CD4-positive, alpha-beta T cell treated with Interleukin-2 at 100 ng/mL for 4 hours (primary cell): Measurements from ENCODE around the gene VWC2L.

Source experiments
- DNase-seq: peaks from one replicate; pipeline ENCODE4 v3.0.0-alpha.2; 2020; ENCODE audit warnings: low spot score

The VWC2L gene

GRCh38 chr2:214469728-214470127, 58.9 kb downstream of the VWC2L start:
- DNase-seq: no peak

GRCh38 chr2:214471382-214471781, 60.5 kb downstream of the VWC2L start:
- no peak for DNase-seq

- no peak for DNase-seq
Observed at GRCh38 chr2:214471990-214472389, 61.1 kb downstream of the VWC2L start.

- no peak for DNase-seq
Observed at GRCh38 chr2:214477305-214477704, 66.5 kb downstream of the VWC2L start.

DNA sequence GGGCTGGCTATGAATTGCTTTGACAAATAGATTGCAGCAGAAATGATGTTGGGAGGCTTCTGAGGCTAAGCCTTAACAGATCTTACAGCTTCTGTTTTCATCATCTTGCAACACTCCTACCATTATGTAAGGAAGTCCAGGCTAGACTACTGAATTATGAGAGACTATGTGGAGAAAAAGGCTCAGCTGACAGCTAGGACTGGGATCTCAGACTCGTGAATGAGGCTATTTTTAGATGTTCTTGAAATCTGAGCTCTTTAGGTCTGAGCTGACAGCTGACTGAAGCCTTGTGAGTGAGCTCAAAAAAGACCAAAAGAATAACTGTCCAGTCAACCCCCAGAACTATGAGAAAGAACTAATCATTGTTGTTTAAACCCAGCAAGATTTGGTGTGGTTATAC, 70.3 kb downstream of the VWC2L start:
- no peak for DNase-seq

DNA sequence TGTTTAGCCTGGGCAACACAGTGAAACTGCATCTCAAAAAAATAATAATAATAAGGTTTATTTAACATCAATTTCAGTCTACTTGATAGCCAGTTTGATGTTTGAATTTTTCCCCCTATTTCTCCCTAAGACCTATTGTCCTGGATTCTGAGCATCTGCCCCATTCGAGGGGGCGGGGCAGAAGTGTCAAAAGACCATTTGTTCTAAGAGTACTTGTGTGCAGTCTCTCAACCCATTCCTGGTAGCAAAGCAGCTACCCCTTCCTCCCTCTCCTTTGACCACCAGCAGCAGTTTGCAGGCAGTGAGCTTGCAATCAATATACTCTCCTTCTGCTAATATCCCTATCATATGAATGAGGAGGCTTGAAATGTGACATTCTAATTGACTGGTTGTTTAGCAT, 71.9 kb downstream of the VWC2L start:
- DNase-seq: no peak

- no peak for DNase-seq
Observed at GRCh38 chr2:214484239-214484638, 73.4 kb downstream of the VWC2L start.

- DNase-seq: no peak
Observed at GRCh38 chr2:214484701-214485100, 73.8 kb downstream of the VWC2L start.

- no peak for DNase-seq
Observed at GRCh38 chr2:214489181-214489580, 78.3 kb downstream of the VWC2L start.

DNA sequence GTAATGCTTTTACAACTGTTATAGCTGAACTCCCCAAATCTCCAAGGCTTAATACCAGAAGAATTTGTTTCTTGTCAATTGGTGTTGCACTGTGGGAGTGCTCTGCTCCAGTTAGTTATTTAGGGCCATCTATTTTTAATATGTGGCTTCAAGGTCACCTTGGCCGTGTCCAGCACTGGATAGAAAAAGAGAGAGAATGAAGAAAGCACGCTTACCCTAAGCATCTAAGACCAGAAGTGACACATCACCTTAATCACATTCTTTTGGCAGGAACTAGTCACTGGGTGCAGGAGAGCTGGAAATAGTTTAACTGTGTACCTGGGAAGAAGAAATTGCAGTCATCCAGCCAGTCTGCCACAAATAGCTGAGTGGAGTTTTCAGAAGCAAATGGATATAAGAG, 78.8 kb downstream of the VWC2L start:
- DNase-seq: no peak

GRCh38 chr2:214492152-214492551, 81.3 kb downstream of the VWC2L start:
- DNase-seq: no peak

- no peak for DNase-seq
Observed at GRCh38 chr2:214492608-214493007, 81.8 kb downstream of the VWC2L start.

GRCh38 chr2:214497489-214497888, 86.6 kb downstream of the VWC2L start:
- DNase-seq: no peak

DNA sequence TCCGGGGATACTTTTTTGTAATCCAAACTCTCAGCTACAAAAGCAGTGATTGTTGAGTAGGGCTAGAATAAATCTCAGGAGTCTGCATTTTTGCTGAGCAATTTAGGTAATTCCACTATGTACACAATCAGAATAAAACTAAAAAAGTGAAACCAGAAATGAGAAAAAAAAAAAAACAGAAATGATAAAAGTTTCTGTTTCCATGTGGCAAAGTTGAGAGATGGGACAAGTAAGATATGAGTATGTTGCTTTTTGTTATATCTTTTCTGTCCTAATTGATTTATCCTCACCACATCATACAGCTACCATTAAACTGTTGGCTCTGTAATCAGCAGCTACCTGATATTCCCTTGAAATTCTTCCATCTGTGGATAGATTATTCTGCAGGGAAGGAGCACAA, 92.7 kb downstream of the VWC2L start:
- no peak for DNase-seq

- DNase-seq: no peak
Observed at GRCh38 chr2:214504599-214505376, 93.9 kb downstream of the VWC2L start.

DNA sequence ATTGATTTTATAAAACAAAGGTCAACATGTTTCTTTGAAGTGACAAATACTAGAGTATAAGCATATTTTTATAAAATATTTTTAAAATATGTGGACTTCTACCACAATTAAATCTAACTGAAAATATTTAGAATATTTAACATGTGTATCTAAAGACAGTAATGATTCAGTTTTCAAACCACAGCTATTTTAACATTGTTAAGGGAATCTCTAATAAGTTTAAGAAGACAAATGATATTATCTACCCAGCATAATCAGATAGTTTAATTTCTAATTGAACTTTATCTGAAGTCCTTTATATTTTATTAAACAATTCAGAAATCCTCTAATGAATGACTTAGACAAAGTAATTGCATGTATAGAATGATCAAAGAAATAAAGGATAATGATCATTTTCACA, 96.2 kb downstream of the VWC2L start:
- no peak for DNase-seq

DNA sequence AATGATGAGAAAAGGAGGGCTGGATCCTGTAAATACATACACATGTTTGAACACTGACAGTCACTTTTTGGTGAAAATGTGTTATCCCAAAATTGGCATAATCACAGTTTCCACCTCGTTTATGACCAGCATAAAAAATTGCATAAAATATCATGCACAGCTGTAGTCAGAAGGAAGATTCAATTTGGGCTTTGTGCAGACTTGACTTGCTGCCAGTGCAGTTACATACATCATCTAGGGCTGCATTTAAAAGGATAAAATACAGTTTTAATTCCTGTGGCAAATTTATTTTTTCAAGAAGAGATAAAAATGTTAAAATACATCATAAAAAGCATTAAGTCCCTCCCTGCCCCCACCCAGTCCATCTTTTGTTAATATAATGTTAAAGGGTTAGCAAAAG, 103.8 kb downstream of the VWC2L start:
- no peak for DNase-seq

DNA sequence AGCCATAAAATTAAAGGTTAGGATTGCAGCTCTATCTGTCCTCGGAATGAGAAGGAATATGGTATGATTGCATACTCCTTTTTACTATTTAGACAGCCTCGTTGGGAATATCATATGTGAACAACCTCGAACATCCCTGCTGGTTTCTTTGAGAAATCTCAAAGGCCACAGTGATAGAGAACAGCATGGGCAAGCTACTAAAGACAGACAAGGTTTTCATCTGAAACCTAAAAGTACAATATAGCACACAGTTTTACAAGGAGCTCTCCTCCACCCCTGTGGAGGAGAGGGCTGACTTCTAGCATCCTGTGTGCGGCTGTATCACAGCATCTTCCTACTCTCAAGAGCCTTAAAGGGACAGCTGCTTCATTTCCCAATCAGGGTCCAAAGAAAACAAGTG, 104.3 kb downstream of the VWC2L start:
- DNase-seq: no peak

GRCh38 chr2:214519258-214519818, 108.5 kb downstream of the VWC2L start:
- no peak for DNase-seq

DNA sequence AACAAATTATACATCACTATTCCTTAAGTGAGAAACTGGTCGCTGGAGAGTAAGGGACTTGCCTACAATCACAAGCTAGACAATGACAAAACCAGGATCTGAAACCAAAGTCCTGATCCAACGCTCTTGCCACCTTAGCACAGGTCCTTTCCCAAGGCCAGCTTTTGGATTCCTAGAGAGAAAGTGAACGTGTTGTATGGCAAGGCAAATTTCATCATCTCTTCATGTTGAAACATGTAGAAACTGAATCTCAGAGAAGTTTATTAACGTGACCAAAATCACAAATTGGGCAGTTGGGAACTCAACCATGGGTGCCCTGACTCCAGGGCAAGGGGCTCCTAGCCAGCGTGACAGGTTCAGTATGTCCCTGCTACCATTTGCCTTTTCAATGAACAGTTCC, 118.2 kb downstream of the VWC2L start:
- no peak for DNase-seq

GRCh38 chr2:214529514-214529913, 118.7 kb downstream of the VWC2L start:
- no peak for DNase-seq

DNA sequence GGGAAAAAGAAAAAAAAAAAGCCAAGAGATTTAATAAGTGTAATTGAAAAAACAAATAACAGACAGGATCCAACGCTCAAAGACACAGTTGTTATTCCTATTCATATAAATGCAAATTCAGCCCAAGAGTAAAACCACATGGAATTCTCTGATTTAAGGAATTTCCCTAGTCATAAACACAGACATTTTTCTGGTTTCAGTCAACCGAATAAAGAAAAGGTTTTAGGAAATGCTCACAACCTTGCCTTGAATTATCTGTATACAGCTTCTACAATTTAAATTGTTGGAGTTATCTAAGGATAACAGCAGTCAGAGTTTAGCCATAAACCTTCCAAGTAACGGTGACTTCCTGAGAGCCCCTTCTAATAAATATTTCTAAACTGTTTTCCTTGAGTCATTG, 122.7 kb downstream of the VWC2L start:
- no peak for DNase-seq

DNA sequence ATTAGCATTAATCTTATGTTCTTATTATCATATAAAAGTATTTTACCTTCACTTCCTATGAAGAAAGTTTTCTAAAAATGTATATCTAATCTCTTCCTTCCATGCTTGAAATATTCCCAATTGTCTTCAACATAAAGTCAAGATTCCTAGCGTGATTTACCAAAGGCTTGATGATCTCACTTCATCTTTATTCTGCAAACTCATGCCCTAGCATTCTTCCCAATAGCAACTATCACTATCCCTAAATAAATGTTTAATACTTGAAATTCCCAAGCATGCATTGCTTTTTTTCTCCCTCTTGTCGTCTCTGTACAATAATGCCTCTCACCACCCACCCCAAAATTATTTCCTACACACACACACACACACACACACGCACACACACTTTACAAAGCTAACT, 125.8 kb downstream of the VWC2L start:
- no peak for DNase-seq

- DNase-seq: no peak
Observed at GRCh38 chr2:214537929-214538328, 127.1 kb downstream of the VWC2L start.
